Osteoblast (primary cell): Measurements from ENCODE around the gene GCHFR. TPM values are rescaled to one million over a fixed set of nuclear protein-coding genes. Genes with fewer than 3 reads are reported as not detected.
A peak's percentile ranks its signal among the peaks of the same experiment; 100 is the strongest.

Source experiments
- DNase-seq: peaks from one replicate; pipeline ENCODE4 v3.0.0; 2011; ENCODE audit warnings: low spot score, mixed read lengths; ENCODE audit not compliant: insufficient read length; ENCODE audit errors: missing footprints
- H2AFZ ChIP-seq: 2 replicates; pipeline ENCODE4 v1.6.0; 2011; ENCODE audit warnings: mild to moderate bottlenecking, low read length
- H3K27ac ChIP-seq: 2 replicates; pipeline ENCODE4 v1.5.1; 2011; ENCODE audit warnings: mild to moderate bottlenecking, low read depth, low read length, moderate library complexity
- H3K27me3 ChIP-seq: 2 replicates; pipeline ENCODE4 v1.6.0; 2012; ENCODE audit warnings: mild to moderate bottlenecking, control low read depth, inconsistent platforms, low read length, moderate library complexity; ENCODE audit not compliant: insufficient read depth
- H3K36me3 ChIP-seq: 2 replicates; pipeline ENCODE4 v1.5.1; 2011; ENCODE audit warnings: mild to moderate bottlenecking, low read length, control low read depth, moderate library complexity; ENCODE audit not compliant: insufficient read depth
- H3K4me1 ChIP-seq: 2 replicates; pipeline ENCODE4 v1.5.1; 2011; ENCODE audit warnings: mild to moderate bottlenecking, low read length, control low read depth, moderate library complexity; ENCODE audit not compliant: insufficient read depth
- H3K4me2 ChIP-seq: 2 replicates; pipeline ENCODE4 v1.6.0; 2011; ENCODE audit warnings: mild to moderate bottlenecking, low read length; ENCODE audit not compliant: insufficient read depth
- H3K4me3 ChIP-seq: fragments of 200-600 bp; sonication (generic); 3 replicates; pipeline ENCODE4 v1.5.1; 2012; ENCODE audit warnings: mild to moderate bottlenecking, low read length, inconsistent platforms; ENCODE audit not compliant: insufficient read depth
- H3K79me2 ChIP-seq: 2 replicates; pipeline ENCODE4 v1.6.0; 2012; ENCODE audit warnings: mild to moderate bottlenecking, low read length, control low read depth, inconsistent platforms; ENCODE audit not compliant: insufficient read depth
- H3K9me3 ChIP-seq: 2 replicates; pipeline ENCODE4 v1.5.1; 2011; ENCODE audit warnings: low read depth, low read length, control low read depth
- H4K20me1 ChIP-seq: 2 replicates; pipeline ENCODE4 v1.6.0; 2012; ENCODE audit warnings: mild to moderate bottlenecking, low read length, control low read depth; ENCODE audit not compliant: insufficient read depth
- CTCF ChIP-seq: IDR thresholded peaks from 2 replicates; pipeline ENCODE4 v1.5.1; 2011; ENCODE audit warnings: mild to moderate bottlenecking, low read depth, low read length, moderate library complexity; ENCODE audit errors: extremely low read depth
- total RNA-seq: library from RNA; depleted of rRNA; stranded (reverse); fragments of >200 nt; gene quantifications from 2 replicates; pipeline ENCODE4 v1.2.3, GENCODE V29; 2012

The GCHFR gene
- total RNA-seq, 1 donor: 4.7 TPM

DNA sequence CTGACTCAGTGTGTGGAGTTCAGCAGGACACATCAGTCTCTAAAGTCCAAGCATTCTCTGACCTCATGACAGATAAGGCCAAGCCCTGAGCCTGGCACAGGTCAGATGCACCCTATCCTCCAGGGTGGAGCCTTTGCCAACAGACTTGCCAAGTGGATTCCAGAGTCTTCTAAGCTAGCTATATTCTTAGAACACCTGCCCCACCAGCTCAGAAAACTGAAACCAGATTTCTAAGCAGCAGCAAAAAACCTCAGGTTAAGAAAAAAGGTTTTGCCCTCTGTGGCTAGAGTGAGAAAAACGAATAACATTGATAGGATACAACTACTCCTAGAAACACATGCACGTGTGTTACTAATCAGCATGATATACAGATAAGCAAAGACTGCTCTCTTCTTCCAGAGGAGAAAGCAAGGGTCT lies 20.4 kb upstream of the GCHFR start:
- H3K36me3 ChIP-seq: peaks cover 53% of the 10 kb centered on the region
- H3K9me3 ChIP-seq: no peaks in the 10 kb centered on the region
- H3K4me2 ChIP-seq: peak overlapping the region; percentile 34
- peak; percentile 30 for DNase-seq
- H3K4me1 ChIP-seq: peaks cover 24% of the 10 kb centered on the region
- TF ChIP-seq CTCF: no peak
- H3K4me3 ChIP-seq: no peak overlapping the region
- H2AFZ ChIP-seq: no peak overlapping the region
- H4K20me1 ChIP-seq: peaks cover 24% of the 10 kb centered on the region
- H3K79me2 ChIP-seq: peaks cover 7% of the 10 kb centered on the region
- H3K27me3 ChIP-seq: no peaks in the 10 kb centered on the region
- peak overlapping the region; percentile 73 for H3K27ac ChIP-seq

- Histone ChIP-seq H3K4me1 (peaks cover 24% of the 10 kb centered on the region), H4K20me1 (peaks cover 24% of the 10 kb centered on the region), H3K27ac (peak overlapping the region; percentile 73), H3K4me2 (peak overlapping the region; percentile 34), H3K9me3 (no peaks in the 10 kb centered on the region), H3K27me3 (no peaks in the 10 kb centered on the region), H3K79me2 (peaks cover 7% of the 10 kb centered on the region), H2AFZ (no peak overlapping the region), H3K4me3 (no peak overlapping the region), H3K36me3 (peaks cover 46% of the 10 kb centered on the region)
- peak; percentile 85 for DNase-seq
- TF ChIP-seq CTCF: peak; percentile 22
These were observed 19.7 kb upstream of the GCHFR start for GRCh38 chr15:40743921-40744814.

- no peak for DNase-seq
- H3K9me3 ChIP-seq: no peaks in the 10 kb centered on the region
- H3K4me3 ChIP-seq: no peak overlapping the region
- peaks cover 24% of the 10 kb centered on the region for H3K4me1 ChIP-seq
- peaks cover 7% of the 10 kb centered on the region for H3K79me2 ChIP-seq
- H3K36me3 ChIP-seq: peaks cover 42% of the 10 kb centered on the region
- no peak overlapping the region for H3K4me2 ChIP-seq
- H2AFZ ChIP-seq: no peak overlapping the region
- peak overlapping the region; percentile 73 for H3K27ac ChIP-seq
- TF ChIP-seq CTCF: no peak
- H3K27me3 ChIP-seq: no peaks in the 10 kb centered on the region
- H4K20me1 ChIP-seq: peaks cover 24% of the 10 kb centered on the region
These were observed 19.1 kb upstream of the GCHFR start for GRCh38 chr15:40744815-40745152.

- Histone ChIP-seq H3K36me3 (peaks cover 45% of the 10 kb centered on the region), H3K27me3 (no peaks in the 10 kb centered on the region), H3K4me3 (no peak overlapping the region), H3K27ac (peak overlapping the region; percentile 41), H3K9me3 (no peaks in the 10 kb centered on the region), H3K79me2 (peaks cover 17% of the 10 kb centered on the region), H4K20me1 (peaks cover 24% of the 10 kb centered on the region), H3K4me1 (peaks cover 24% of the 10 kb centered on the region), H3K4me2 (no peak overlapping the region), H2AFZ (no peak overlapping the region)
- no peak for TF ChIP-seq CTCF
- peak; percentile 46 for DNase-seq
These were observed 16.9 kb upstream of the GCHFR start for GRCh38 chr15:40746916-40747418.
